Stimulated activated CD4-positive, alpha-beta T cell treated with anti-CD3 and anti-CD28 coated beads, TNF-alpha, amount 100 ng/mL, for 24 hours (primary cell): ENCODE measurements around the gene DAPL1.

Source experiments
- DNase-seq, 3 experiments: peaks; one replicate each; pipeline ENCODE4 v3.0.0-alpha.2; 2020; ENCODE audit warnings: low read depth in 3 of 3

Gene DAPL1, protein sequence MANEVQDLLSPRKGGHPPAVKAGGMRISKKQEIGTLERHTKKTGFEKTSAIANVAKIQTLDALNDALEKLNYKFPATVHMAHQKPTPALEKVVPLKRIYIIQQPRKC

DNA sequence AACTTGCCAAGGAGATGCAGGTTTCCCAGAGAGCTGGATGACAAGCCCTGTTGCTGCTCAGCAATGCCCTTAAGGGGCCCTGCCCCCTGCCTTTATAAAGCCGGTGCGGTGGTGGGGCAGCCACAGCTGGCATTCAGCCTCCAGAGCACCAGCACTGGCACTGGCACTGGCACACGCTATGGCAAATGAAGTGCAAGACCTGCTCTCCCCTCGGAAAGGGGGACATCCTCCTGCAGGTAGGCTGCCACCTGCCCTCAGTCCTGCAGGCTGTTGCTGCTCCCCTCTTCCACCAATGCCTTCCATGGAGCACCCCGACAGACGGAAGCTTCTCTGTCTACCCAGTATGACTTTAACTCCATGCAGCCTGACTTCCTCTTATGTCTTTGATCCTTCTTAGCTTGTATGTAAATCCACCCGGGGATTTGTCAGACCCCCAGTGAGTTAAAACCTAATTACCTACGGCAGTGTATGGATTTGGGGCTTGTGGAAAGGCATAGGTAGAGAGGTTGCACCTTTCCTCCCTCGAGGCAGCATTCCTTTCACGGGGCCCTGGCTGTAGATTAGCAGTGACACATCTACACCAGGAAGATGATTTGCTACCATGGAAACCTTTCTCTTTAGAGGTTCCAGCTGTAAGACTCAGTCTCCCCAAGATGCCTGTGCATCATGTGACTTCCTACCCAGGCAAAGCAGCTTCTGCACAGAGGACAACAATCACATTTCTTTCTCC, at the start of gene DAPL1:
Gene DAPL1, plus strand, starts transcription at position 123 of the 730 bp plus-strand sequence. Its CDS starts 56 bp downstream, at position 179.
- DNase-seq: no peak

DNA sequence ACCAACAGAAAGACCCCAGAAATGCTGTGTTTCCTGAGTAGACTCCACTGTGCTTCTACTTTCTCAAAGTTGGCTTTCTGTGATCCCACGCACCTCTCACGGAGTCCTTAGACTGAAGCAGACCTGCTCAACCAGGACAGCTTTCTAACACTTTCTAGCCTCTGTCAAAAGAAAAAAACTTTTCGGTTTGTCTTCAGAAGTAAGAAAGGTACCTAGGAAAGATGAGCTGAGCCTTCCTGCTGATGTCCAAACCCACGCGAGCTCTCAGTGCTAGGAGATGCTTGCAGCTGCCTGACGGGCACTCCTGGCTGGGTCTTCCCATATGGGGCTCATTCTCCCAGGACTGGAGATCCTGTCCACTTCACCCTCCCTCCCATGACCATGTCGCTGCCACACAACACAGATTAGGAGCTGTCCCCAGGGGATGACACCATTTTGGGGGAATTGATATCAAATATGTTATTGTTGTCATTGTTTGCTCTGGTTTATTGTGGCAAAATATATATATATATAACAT, 49.2 kb upstream of the DAPL1 start:
- no peak for DNase-seq

DNA sequence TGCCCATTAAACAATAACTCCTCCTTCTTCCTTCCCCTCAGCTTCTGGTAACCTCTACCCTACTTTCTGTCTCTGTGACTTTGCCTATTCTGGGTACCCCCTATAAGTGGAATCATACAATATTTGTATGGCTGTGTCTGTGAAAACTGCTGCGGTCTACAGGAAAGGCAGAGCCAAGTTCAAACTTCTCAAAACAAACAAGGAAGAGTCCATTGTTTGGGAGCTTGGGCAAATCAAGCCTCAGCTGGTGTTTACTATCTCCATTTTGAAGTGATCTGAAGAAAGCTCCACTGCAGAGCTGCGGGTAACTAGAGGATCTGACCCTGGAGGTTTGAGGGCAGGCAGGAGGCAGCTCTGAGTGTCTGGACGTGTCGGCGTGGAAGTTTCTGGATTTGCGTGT, 48.6 kb upstream of the DAPL1 start:
- DNase-seq: no peak

DNA sequence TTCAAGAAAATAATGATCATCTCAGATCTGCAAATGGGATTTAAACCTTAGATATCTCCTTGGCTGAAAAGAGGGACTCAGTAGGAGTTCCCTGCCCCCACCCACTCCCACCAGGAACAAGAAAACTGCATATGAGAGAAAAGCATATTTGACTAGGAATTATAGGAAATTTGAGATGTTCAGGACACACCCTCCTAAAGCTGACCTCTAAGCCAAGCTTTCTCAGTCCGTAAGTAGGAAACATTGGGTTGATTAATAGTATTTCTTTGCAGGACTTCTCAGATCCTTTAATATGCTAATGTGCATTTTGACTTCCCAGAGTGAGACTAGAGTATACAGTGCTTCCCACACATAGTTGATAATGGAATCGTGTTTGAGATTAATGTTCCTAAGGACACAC, 47.8 kb upstream of the DAPL1 start:
- no peak for DNase-seq

DNA sequence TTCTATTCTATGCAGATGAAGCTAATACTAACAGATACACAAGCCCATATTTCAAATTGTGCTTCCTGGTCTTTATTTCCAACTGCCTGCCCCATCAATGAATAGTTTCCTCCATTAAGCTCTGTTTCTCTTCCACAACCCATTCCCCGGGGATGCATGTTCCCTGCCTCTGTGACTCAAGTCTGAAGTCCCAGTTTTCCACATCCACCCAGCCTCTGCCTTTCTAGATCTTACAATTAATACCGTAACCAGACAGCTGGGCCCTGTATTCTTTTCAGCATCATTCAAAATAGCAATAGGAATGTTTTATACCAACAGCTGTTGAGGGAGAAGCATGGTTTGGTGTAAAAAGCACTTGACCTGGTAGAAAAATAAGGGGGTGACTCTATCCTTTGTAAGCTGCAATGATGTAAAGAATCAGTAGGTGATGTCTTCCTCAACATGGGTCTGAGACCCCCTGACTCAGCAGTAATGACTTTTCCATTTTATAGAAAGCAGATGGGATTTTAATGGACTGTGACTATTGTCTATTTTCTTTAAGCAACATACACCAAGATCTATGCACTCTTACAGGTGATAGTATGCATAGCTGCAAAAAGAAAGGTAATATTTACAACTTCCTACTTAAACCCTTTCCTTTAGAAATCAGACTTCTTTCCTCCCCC, 46.1 kb upstream of the DAPL1 start:
- DNase-seq: no peak

DNA sequence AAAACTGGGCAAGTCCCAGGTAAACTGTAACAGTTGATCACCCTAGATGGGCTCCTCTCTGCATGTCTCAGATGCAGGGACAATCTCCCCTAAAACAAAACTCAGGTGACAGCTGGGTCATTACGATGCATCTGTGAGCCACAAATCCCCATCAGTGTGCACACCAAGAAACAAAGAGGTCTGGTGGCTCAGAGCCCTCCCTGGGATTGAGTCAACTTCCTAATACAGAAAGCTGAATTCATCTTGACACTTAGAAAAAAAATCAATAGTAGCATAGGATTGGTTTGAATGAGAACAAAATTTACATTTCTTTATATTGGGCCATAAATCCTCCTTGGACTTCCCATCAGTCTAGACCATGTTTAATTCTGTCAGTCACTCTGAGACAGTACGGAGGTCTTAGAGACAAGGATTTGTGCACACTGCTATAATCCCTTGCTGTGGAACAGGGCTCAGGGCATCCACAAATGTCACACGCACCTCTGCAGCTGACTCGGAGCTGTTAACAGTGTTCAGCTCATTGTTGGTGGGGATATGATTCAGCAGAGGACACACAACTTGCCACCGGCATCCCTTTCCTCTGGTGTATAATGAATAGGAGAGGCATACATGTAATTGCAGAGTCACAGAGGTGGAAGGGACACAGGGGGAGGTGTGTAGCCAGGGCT, 44.5 kb upstream of the DAPL1 start:
- DNase-seq: no peak

DNA sequence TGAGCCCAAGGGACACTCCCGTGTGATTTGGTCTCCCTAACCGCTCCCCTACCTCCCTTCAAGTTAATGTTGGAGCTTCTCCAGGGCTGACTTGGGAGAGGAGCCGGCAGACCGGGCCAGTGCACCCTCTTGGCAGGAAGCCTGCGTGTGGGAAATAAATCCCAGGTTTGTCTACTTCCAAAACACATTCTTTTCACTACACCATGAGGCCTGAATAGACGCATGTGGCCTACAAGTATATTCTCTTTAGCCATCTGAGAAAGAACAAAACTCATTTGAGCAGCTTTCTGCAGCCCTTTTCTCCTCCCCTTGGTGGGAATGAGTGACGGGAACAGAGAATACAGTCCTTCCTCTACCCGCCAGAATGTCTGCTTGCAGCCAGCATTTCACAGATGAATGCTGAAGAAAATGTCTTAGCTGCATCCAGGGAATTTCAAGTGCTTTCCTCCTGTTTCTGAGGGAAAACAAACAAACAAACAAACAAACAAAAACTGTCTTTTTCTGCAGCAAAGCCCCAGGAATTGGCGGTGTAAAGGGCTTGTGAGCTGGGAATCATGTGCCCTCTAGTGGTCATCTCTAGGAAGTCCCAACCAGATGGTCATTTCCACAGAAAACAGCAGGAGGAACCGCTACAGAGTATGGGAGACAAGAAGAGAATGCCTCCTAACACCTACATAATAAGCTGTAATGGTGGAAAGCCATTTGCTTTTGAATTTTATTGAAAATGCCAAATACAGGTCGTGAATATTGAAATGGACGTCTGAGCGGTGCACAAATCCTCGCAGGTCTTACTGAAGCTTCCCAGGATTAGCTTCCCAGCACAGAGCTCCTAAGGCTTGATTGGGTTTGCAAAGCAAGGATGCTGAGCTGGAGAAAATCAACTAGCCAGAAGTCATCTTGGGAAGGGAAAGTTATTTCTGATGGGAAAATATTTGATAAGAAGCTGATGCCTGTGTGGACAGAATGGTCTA, 41.2 kb upstream of the DAPL1 start:
- peak in 1 of 3 experiments; percentile 11 for DNase-seq

DNA sequence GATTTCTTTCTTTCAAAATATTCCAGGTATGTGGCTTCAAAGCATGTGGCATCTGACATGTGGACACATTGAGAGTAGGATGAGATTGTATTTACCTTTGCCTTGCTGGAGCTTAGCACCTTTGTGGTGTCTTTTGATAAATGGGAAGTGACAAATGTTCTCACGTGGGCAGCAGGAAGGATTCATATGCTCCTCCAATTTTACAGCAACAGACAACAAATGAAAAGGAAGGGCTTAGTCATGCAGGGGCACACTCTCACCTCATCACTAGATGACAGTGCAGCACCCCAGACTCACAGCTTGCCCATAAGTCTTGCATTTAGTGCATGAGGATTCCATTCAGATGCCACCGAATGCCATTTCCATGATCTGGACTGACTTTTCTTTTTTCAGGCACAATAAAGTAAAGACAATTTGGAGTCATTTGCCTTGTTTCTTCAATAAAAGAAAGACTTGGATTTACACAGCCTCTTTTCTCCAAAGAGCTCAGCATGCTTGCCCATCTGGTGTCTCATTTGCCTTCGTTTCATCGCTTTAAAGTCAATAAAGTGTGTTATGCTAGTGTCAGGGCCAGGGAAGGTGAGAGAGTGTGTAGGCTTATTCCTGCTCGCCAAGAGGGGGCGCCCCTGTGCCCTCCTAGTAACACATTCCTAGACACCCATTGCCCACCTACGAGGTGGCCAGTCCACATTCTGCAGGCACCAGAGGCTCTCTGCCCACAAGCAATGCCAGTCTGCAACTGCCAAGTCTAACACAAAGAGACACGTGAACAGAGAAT, 39.6 kb upstream of the DAPL1 start:
- DNase-seq: no peak

DNA sequence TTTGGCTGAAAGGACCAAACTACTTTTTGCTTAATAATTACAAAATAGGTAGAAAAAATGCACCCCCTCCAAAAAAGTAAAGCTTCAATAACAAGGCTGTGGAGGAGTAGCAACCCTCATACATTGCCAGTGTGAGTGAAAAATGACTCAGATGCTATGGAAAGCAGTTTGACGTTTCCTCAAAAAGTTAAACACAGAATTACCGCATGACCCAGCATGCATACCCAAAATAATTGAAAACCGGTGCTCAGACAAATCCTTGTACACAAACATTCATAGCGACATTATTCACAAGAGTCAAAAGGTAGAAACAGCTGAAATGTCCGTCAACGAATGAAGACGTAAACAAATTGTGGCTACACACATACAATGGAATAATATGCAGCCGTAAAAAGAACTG, 38.8 kb upstream of the DAPL1 start:
- no peak for DNase-seq

DNA sequence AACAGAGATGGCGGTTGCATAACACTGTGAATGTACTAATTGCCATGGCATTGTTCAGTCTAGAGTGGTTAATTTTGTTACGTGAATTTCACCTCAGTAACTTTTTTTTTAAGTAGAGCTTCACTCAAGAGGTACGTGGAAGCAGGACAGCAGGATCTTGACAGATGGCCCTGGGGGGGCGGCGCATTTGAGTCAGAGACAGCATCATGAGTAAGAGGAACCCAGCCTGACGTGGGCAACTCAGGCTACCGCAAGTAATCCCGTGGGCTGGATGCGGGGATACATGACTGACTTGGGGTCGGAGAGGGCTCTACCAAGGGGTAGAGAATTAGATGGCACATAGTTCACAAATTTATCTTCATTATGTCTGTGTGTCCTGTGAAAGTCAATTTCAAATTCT, 38.1 kb upstream of the DAPL1 start:
- no peak for DNase-seq

DNA sequence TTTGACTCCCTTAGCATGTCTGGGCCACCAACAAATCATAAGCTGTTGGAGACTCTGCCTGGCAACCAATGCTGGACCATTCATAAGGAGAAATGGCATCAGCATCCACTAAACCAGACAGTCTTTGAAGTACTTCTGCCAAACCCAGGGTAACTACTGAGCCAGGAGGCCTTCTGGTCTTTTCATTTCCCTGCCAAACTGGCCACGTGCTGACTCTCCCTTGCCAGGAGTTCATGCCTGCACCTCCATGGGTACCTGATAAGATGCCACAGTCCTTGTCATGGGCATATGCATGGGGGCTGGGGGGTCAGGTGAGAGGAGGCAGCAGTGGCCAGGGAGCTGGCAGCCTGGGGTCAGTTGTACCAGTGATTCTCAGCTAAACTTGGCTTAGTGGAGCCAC, 34.2 kb upstream of the DAPL1 start:
- DNase-seq: no peak

DNA sequence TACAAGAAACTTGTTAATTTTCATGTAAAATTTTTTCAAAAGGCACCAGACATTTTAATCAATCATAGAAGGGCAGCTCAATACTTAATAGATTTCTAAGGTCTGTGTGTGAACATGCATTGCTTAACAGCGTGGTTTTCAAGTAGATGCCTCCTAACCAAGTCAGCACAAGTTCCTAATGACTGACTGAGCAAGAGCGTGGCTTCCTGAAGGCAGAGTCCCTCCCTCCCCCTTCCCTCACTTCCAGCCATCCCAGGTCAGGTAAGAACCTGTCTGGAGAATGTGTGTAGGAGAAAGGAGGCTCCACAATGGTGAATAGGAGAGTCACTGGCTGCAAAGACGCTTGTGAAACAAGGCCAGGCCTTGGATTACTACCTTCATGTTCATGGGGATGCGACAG, 33.5 kb upstream of the DAPL1 start:
- DNase-seq: no peak

DNA sequence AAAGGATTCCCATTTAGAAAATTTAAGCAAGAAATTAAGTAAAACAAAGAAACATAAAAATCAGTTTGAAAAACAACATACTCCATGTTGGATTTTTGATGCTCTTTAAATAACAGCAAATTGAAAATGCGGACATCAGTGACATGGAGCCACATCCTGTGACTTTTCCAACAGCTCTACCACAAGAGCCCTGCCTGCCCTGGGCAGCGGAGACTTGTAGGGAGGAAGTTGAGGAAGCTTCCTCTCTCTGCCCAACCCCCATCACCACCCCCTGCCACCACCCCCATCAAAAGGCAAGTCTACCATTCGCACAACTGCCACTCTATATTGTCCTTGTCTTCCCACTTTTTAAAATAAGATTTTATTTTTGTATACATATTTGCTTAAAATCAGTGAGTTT, 32.8 kb upstream of the DAPL1 start:
- no peak for DNase-seq

DNA sequence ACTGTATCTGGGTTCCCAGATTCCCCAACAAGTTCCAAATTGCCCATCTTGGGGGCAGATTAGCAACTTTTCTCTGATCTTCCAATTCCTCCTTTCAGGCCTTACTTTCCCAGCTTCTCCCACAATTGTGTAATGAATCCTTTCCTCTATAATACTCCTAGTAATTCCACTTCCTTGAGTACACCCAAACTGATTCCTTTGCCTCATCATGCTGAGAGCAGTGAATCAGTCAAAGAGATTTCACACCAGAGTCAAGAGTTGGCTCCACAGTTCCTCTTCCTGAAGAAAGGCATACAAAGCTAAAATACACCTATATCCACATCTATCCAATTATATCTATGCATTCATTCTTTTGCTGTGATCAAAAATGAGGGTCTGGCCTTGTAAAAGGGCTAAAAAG, 28.6 kb upstream of the DAPL1 start:
- DNase-seq: no peak

DNA sequence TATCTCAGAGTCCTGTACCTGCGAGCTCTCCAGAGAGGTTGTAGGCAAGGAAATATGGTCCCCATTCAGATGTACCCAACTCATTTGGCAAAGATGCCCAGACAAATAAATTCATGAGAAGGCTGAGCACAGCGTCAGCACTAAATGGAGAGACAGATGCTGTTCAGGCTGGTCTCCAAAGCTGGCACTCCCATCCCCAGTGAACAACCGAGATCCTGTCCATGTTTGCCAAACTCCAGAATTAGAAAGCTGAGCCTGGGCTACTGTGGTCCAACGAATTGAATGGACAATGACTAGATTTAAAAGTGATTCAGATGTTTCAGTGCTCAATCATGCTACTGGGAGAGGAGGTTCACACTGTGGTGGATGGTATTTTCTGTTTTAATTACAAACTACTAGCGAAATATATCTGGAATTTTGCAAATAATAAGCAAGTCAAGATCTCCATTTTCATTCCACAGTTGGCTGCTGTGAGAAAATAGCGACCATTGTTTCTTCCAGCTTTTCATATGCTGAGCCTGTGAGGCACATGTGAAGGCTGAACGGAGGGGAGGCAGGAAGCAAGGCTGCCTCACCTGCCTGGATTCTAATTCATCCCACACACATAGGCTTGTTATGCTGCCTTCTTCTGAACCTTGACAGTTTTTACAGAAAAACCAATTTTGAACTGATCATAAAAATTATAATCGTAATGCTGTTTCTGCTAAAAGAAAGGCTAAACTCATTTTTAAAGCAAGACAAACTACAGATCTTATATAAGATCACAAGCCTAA, 22.6 kb upstream of the DAPL1 start:
- DNase-seq: no peak

DNA sequence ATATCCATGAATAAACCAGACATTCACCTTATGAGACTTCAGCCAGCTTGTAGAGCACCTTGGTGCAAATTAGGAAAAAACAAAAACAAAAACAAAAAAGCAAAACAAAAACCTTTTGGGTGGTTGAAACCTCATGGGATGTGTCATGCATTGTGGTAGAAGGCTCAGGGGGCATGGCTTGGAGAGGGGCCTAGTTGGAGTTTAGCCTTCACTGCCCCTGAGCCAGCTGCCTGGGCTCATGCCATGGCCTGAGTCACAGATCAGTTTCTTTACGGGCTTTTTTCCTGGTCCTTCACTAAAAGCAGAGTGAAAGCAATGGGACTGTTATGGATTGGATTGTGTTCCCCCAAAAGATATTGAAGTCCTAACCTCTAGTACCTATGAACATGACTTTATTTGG, 22.0 kb upstream of the DAPL1 start:
- no peak for DNase-seq

DNA sequence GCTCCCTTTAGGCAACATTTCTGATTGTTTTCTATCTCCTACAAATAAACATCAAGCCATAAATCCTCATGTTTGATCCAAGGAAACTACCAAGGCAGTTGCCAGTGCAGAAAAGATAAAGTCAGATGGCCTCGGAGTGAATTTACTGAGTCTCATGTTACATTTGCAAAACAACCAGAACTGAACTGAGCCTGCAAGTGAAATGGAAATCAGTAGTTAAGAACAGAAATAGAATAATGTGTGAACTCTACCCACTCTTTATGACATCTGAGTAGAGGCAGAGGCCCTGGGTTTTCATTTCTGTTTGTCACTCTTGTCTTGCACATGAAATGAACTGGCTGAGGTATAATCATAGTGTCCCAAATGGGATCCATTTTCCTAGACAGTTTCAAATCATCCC, 20.4 kb upstream of the DAPL1 start:
- no peak for DNase-seq

DNA sequence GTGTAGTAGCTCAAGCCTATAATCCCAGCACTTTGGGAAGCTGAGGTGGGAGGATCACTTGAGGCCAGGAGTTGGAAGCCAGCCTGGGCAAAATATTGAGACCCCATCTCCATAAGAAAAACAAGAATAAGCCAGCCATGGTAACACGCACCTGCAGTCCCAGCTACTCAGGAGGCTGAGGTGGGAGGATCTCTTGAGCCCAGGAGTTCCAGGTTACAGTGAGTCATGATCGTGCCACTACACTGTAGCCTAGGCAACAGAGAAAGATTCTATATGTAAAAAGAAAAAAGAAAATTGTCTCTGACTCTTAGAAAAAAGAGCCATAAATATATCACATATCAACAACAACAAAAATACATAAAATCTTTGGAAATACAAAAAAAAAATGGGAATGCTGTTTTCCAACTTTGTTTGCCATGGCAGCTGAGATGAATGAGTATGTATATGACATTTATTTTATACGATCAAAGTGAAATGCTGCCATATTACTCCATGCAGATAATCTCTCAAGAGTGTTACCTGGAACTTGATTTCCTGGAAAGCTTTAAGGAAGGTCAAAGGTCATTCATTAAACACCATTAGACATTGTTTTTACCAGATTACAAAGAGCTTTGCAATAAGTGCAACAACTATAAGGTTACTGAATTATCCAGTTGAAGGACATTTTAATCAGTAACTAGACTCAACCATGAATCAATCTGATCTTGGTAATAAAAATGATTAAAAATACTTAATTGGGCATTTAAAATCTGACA, 19.7 kb upstream of the DAPL1 start:
- no peak for DNase-seq

DNA sequence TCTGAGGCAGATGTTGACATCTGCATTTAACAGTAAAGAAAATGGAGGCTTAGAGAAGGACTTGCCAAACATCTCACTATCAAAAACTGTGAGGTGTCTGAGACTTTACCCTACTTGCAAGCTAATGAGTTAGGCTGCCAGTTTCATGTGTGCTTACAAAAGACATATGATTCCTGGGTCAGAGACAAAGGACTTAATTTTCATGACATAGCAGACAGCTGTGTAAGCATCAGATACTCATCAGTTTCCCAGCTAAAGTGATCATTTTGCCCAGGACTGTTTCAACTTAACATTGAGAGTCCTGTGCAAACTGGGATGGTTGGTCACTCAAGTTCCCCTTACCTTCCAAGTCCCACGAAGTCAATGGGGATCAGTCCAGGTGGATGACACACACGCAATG, 18.9 kb upstream of the DAPL1 start:
- no peak for DNase-seq
